HG02623 (cell line): Measurements from ENCODE around the gene SPG11.

Experiments
- ATAC-seq: cut with Tn5 transposase; IDR thresholded peaks from one replicate; pipeline ENCODE4 v1.9.1; 2021; ENCODE audit warnings: moderate library complexity; ENCODE audit not compliant: unreplicated experiment

Gene SPG11

GRCh38 chr15:44623178-44623577 is 40.3 kb downstream of the SPG11 start:
- no peak for ATAC-seq

DNA sequence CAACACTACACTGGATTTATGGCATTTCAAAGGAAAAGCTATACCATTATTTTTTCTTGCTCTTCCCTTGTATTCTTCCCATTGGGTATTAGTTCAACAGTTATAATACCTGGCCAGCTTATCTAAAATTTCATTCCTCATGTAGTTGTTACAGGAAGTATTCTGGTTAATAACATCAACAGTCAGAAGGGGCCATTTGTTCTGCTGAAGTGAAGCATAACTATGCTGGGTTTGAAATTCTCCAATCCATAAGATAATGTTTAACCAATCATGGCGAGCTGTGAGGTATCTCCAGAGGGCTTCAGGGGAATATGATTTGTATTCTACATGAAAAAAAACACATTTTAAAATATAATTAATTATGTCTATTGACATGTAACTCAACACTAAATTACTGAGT is 43.4 kb downstream of the SPG11 start:
- ATAC-seq, result no peak

GRCh38 chr15:44616974-44617373 is 46.5 kb downstream of the SPG11 start:
- no peak for ATAC-seq

DNA sequence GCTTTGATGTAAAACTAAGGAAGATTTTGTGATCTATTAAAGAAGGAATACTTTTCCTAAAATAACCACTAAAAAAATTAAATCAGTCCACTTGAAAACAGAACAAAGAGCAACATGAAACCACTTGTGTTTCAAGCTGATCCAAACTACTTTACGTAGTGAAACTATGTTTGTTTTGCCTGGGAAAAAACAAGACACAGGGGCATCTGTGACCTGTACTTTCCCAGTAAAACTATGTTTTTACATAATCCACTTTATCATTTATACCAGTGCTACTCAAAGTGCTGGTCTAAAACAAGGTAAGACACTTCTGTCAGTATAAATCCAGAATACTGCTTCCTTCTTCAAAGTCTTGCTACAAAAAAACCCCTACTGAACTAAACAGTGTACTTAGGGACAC is 56.7 kb downstream of the SPG11 start:
- no peak for ATAC-seq

DNA sequence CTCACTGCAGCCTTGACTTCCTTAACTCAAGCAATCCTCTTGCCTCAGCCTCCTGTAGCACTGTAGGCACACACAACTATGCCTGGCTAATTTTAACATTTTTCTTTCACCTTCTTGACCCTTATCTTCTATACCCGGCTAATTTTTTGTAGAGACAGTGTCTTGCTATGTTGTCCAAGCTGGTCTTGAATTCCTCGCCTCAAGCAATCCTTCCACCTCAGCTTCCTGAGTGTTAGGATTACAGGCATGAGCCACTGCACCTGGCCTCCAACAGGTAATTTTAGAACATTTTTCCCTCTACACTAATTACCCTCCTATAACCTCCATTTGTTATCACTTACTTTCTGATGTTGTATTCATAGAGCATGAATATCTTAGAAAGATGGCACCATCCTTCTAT is 60.3 kb downstream of the SPG11 start:
- no peak for ATAC-seq

- ATAC-seq, result no peak
These were observed 64.6 kb downstream of the SPG11 start for GRCh38 chr15:44598892-44599291.

GRCh38 chr15:44598066-44598465 is 65.4 kb downstream of the SPG11 start:
- ATAC-seq, result no peak

- no peak for ATAC-seq
These were observed 66.9 kb downstream of the SPG11 start for GRCh38 chr15:44596511-44597010.

DNA sequence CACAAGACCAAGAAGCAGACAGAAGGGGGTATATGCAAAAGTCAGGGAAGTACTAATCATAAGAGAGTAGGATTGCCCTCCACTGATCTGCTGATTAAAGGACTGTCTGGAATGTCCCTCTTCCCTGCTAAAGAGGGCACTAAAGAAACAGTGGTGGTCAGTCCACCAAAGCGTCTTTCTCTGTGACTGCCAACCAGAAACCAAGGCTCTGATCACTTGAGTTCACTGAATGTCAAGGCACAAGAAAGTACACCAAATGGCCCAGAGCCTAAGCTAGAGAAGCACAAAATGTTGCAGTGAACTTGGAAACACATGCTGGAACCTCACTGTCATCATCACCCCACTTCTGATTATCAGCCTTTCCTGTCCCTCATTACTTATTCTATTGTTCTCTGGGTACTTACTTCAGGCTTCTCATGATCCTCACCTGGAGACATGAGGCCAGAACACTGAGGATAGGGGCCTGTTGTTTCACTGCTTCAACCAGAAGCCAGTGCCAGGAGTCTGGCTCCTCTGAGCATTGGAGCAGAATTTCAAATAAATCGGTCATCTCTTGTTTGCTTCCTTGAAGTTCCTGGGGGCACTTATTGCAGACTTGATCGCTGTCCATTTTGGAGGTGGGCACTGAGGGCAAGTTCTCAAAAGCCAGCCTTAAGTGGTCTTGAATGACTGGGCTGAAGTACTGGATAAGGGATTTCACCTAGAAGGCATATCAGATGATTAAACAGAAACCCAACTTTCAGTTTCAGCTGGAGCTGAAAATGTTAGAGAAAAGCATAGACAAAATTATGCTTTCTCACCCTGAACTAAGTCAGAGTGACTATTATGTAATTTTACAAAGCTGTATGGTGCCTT is 67.6 kb downstream of the SPG11 start:
- no peak for ATAC-seq

DNA sequence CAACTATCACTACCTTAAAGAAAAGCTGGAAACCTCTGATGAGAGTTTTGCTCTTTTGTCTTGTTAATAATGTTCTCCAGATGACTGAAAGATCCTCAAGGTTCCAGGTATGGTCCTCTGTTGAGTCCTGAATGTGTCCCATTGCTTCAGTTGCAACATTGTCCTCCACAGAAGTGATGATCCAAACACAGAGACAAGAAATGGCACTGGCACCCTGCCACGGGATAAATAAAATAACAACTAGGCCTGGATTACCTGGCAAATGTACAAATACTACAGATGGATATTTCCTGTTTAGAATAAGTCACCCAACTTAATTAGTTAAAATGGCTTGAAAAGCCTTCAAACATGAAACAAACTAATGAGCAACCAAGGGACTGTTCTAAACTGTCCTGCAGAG is 68.2 kb downstream of the SPG11 start:
- ATAC-seq, result no peak

DNA sequence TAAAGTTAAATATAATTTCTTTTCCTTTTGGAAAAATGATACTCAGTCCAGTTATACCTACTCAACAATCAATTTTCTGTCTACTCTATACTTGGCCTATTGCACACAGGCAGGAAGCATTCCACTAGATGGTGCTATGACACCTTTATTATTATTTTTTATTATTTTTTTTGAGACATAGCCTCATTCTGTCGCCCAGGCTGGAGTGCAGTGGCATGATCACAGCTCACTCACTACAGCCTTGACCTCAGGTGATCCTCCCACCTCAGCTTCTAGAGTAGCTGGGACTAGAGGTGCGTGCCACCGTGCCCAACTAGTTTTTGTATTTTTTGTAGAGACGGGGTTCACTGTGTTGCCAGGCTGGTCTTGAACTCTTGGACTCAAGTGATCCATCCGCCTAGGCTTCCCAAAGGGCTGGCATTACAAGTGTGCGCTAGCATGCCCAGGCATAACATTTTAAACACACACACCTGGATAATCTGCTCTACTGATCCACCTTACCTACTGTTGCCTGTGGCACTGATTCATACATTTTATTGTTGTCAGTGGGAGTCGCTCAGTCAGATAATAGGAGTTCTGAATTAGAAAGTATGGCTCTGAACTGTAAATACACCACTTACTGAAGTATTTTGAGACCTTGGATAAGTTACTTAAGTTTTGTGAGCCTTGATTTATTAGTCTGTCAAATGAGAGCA is 70.3 kb downstream of the SPG11 start:
- no peak for ATAC-seq

DNA sequence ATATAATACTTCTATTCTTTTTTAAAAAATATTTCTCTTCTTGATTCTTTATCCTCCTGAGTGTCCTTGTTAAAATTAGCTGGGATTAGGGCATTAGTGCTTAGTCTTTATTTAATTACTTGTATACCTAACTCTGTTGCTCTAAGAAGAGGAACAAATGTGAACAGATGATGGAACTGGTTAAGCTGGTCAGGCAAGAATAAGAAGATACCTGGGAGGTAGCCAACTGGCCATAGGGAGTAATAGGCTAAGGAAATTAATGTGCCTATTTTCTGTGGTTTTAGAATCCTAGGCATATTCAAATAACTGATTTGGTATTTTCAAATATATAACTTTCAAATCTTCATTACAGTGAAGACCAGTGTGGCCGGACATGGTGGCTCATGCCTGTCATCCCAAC is 72.1 kb downstream of the SPG11 start:
- no peak for ATAC-seq

DNA sequence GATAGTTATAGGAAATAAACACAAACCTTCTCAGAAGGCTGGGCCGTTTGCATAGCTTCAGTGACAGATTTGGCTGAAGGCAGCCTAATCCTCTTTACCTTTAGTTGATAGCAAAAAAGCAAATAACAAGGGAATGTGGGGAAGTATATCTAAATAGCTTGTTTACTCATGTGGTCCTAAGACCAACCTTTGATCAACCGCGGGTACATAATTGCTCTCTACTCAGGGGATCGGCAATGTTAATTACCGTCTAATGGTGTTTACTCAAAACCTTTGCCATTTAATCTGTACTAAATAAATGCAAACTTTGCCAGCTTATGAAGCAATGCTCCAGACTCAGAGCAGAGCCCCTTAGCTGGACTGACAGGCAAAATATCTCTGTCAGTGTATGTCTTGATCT is 74.9 kb downstream of the SPG11 start:
- ATAC-seq, result no peak

GRCh38 chr15:44585633-44586032 is 77.8 kb downstream of the SPG11 start:
- no peak for ATAC-seq

- no peak for ATAC-seq
These were observed 79.2 kb downstream of the SPG11 start for GRCh38 chr15:44584162-44584749.

GRCh38 chr15:44580105-44580504 is 83.4 kb downstream of the SPG11 start:
- ATAC-seq, result no peak

GRCh38 chr15:44574734-44575133 is 88.7 kb downstream of the SPG11 start:
- ATAC-seq, result no peak

DNA sequence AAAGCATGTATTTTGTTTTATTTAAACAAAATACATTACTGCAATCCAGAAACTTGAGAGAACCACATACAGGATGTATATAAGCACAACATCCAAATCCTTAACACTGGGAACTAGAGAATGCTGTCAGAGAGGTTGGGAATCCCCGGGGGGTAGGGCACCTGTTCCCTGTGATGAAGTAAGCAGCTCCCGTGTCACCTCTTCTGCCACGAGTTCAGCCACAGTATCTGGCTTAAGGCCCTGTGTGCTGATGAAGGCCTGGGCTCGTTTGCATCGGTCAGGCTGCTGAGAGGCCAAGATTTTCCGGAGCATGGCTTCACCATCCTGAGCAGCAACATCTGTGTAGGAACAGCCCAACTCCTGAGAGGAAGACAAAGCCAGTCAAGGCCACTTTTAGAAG is 90.1 kb downstream of the SPG11 start:
- ATAC-seq, result no peak

GRCh38 chr15:44570361-44570760 is 93.1 kb downstream of the SPG11 start:
- no peak for ATAC-seq

DNA sequence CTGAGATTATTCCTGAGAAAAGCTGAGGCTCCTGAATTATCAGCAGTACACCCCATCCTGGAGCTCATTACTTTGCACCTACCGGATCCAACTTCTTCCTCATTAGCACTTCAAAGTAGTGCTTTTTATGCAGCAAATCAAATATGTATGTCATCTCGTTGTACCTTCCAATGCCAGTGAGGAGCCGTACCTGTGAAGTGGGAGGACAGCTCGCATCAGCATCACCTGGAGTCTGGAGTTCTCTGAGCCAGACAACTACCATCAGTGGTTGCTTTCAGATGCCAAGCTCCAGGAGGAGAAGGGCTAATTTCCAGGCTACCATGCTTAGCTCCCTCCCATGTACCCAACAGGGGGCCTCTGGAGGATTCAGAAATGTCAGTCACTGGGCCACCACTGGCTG is 94.1 kb downstream of the SPG11 start:
- ATAC-seq, result no peak

GRCh38 chr15:44568338-44568737 is 95.1 kb downstream of the SPG11 start:
- ATAC-seq, result no peak

DNA sequence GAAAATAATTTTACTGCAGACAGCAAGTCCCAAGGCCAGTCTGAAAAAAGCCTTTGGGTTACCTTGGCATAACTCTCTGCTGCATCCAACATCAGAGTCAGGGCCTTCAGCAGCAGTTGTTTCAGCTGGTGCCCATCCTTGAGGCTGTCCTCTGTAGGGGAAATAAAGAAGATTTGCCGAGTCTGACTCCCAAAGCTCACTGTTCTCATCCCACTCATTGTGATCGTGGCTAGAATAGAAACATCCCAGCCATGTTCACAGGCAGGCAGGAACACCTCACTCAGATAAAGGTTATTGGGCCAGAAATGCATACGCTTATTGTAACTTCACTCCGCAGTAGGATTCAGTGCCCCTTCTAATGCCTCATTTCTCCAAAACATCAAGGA is 97.3 kb downstream of the SPG11 start:
- ATAC-seq, result no peak
